ENCODE results near the gene BSG.

The BSG gene

GRCh38 chr19:602391-603301 lies 30.2 kb downstream of the BSG start:
- TF ChIP-seq CTCF (IDR thresholded peaks at IDR 0.05) = no peak

- no peak for TF ChIP-seq CTCF (IDR thresholded peaks at IDR 0.05)
Observed at GRCh38 chr19:604355-604754, 32.0 kb downstream of the BSG start.

- no peak for TF ChIP-seq CTCF (IDR thresholded peaks at IDR 0.05)
Observed at GRCh38 chr19:607301-608154, 35.1 kb downstream of the BSG start.

- no peak for TF ChIP-seq CTCF (IDR thresholded peaks at IDR 0.05)
Observed at GRCh38 chr19:608155-609003, 36.0 kb downstream of the BSG start.

- no peak for TF ChIP-seq CTCF (IDR thresholded peaks at IDR 0.05)
Observed at GRCh38 chr19:609004-609346, 36.6 kb downstream of the BSG start.

GRCh38 chr19:610071-610800 lies 37.8 kb downstream of the BSG start:
- TF ChIP-seq CTCF (IDR thresholded peaks at IDR 0.05) = no peak
